ENCODE results near the gene TDO2. TPM values are rescaled to one million over a fixed set of nuclear protein-coding genes. Genes with fewer than 3 reads are reported as not detected.
A peak's percentile ranks its signal among the peaks of the same experiment; 100 is the strongest.

Gene TDO2
- polyA plus RNA-seq, 1 donor (not counting 4 experiments of a cell fraction or from before 2014, with no cell fraction given), result not detected

DNA sequence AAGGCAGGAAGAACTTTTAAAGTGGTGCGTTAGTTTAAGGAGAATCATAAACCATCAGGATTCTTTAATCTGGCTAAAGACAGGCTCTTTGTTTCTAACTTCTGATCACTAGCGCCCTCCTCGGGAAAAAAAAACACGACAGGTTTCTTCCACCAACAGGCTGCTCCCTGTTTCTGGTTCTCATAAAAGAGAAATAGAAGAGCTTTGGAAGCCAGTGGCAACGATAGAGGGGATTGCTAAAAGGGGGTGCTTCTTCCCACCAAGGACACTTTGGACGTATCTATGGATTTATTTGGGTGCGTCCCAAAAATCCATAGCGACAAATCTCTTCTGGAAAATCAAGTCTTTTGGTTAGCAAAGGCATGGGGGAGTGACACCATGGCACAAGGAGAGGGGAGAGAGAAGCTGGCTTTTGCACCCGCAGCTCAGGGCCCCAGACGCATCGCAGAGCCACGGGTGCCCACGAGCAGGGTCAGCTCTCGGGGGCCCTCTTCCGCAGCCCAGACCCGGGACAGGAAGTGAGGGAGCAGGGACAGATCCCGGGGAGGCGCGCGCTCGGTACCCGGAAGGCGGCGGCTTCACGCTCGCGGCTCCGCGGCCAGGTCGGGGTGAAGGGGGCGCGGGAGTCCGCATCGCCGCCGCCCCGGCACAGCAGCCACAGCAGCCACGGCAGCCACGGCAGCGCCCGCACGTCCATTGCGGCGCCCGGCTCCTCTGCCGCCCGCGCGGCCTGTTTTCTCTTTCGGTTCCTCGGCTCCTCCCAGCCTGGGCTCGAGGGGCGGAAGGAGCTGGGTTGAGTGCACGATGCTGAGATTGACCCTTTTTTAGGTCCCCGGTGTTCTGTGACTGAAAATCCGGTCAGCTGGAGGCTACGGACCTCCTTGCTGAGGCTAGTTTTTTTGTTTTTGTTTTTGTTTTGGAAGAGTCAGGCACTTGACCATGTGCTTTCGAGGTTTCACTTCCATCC, 49.9 kb downstream of the TDO2 start, which contains the start of gene CTSO:
TSS of gene CTSO (minus strand) at position 716 of the 967 bp plus-strand sequence. CDS start at position 697, 19 bp downstream.
- TF ChIP-seq EZH2 (IDR thresholded peaks at IDR 0.05; ENCODE audit: low read length), result no peak
- TF ChIP-seq, protein P1, sequence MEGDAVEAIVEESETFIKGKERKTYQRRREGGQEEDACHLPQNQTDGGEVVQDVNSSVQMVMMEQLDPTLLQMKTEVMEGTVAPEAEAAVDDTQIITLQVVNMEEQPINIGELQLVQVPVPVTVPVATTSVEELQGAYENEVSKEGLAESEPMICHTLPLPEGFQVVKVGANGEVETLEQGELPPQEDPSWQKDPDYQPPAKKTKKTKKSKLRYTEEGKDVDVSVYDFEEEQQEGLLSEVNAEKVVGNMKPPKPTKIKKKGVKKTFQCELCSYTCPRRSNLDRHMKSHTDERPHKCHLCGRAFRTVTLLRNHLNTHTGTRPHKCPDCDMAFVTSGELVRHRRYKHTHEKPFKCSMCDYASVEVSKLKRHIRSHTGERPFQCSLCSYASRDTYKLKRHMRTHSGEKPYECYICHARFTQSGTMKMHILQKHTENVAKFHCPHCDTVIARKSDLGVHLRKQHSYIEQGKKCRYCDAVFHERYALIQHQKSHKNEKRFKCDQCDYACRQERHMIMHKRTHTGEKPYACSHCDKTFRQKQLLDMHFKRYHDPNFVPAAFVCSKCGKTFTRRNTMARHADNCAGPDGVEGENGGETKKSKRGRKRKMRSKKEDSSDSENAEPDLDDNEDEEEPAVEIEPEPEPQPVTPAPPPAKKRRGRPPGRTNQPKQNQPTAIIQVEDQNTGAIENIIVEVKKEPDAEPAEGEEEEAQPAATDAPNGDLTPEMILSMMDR (optimal IDR thresholded peaks at IDR 0.05 in 1 of 3, IDR thresholded peaks at IDR 0.05 in 1 of 3, conservative IDR thresholded peaks at IDR 0.05 in 1 of 3; ENCODE audit: extremely low read depth in 1 of 3, insufficient read depth in 2 of 3, low read length in 3 of 3), result peak; percentile 29 to 54 (median 51)
- DNase-seq (ENCODE audit: low read depth, low spot score) (no peak), FAIRE-seq (peak; percentile 26)
- Histone ChIP-seq H3K4me1 (ENCODE audit: control insufficient read depth, extremely low read depth, insufficient read depth, low read length) (peaks cover 5% of the 10 kb centered on the region), H3K4me3 (ENCODE audit: control insufficient read depth in 2 of 3, extremely low read depth in 1 of 3, insufficient read depth in 2 of 3, low read depth in 1 of 3, low read length in 3 of 3) (peak within 1 kb of the TSS; percentile 60 to 85 (median 69)), H3K27ac (ENCODE audit: control insufficient read depth, insufficient read depth, low read length) (peak within 1 kb of the TSS; percentile 75), H2AFZ (ENCODE audit: control insufficient read depth, low read length) (peak within 1 kb of the TSS; percentile 85), H3K4me2 (ENCODE audit: control insufficient read depth, extremely low read depth, insufficient read depth, low read depth, low read length) (peak within 1 kb of the TSS; percentile 85), H3K79me2 (ENCODE audit: control insufficient read depth, insufficient read depth, low read length) (no peaks in the 10 kb centered on the region), H3K36me3 (ENCODE audit: control insufficient read depth in 2 of 2, extremely low read depth in 1 of 2, insufficient read depth in 2 of 2, low read length in 2 of 2) (no peaks in the 10 kb centered on the region), H3K9ac (ENCODE audit: control insufficient read depth, extremely low read depth, insufficient read depth, low read length) (peak within 1 kb of the TSS; percentile 72), H3K9me1 (ENCODE audit: control insufficient read depth, extremely low read depth, insufficient read depth, low read length) (no peaks in the 10 kb centered on the region), H3K9me3 (ENCODE audit: control insufficient read depth, low read depth, low read length) (no peaks in the 10 kb centered on the region), H3K27me3 (ENCODE audit: control insufficient read depth, extremely low read depth, insufficient read depth, low read length) (no peaks in the 10 kb centered on the region), H4K20me1 (ENCODE audit: control insufficient read depth, extremely low read depth, insufficient read depth, low read length) (no peaks in the 10 kb centered on the region)
- dilution Hi-C loops (cut with MboI; ENCODE audit: extremely low pct_ligation_motif_present, low sequenced_read_pairs), result no loop called here

DNA sequence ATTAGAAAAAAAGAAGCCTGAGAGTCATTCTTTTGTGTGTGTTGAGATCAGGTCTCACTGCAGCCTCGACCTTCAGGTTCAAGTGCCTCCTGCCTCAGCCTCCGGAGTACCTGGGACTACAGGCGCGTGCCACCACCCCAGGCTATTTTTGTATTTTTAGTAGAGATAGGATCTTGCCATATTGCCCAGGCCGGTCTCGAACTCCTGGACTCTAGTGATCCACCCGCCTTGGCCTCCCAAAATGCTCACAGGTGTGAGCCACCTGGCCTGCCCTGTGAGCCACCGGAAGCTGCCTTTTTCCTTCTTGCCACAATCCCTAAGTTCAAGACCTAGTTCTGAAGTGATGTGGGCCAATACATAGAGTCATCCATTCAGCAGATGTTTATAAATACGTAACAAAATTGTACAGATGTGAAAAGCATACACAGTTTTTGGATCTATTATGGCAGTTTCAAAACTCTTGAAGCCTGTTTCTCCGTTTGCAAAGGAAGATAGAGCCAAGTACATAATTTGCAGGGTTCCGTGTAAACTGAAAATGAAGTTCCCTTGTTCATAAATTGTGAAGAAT, 50.7 kb downstream of the TDO2 start:
- H3K9ac ChIP-seq (ENCODE audit: control insufficient read depth, extremely low read depth, insufficient read depth, low read length), result peak overlapping the region; percentile 72
- TF ChIP-seq EZH2 (IDR thresholded peaks at IDR 0.05; ENCODE audit: low read length), result no peak
- TF ChIP-seq, protein P1 (optimal IDR thresholded peaks at IDR 0.05 in 1 of 3, IDR thresholded peaks at IDR 0.05 in 1 of 3, conservative IDR thresholded peaks at IDR 0.05 in 1 of 3; ENCODE audit: extremely low read depth in 1 of 3, insufficient read depth in 2 of 3, low read length in 3 of 3), result no peak
- H3K4me2 ChIP-seq (ENCODE audit: control insufficient read depth, extremely low read depth, insufficient read depth, low read depth, low read length), result peak overlapping the region; percentile 85
- H4K20me1 ChIP-seq (ENCODE audit: control insufficient read depth, extremely low read depth, insufficient read depth, low read length), result no peaks in the 10 kb centered on the region
- no peaks in the 10 kb centered on the region for H3K27me3 ChIP-seq (ENCODE audit: control insufficient read depth, extremely low read depth, insufficient read depth, low read length)
- FAIRE-seq, result no peak
- peaks cover 5% of the 10 kb centered on the region for H3K4me1 ChIP-seq (ENCODE audit: control insufficient read depth, extremely low read depth, insufficient read depth, low read length)
- DNase-seq (ENCODE audit: low read depth, low spot score), result no peak
- H3K79me2 ChIP-seq (ENCODE audit: control insufficient read depth, insufficient read depth, low read length), result no peaks in the 10 kb centered on the region
- H3K4me3 ChIP-seq (ENCODE audit: control insufficient read depth in 2 of 3, extremely low read depth in 1 of 3, insufficient read depth in 2 of 3, low read depth in 1 of 3, low read length in 3 of 3), result peak overlapping the region; percentile 60 to 85 (median 69)
- no peaks in the 10 kb centered on the region for H3K9me1 ChIP-seq (ENCODE audit: control insufficient read depth, extremely low read depth, insufficient read depth, low read length)
- peak overlapping the region; percentile 75 for H3K27ac ChIP-seq (ENCODE audit: control insufficient read depth, insufficient read depth, low read length)
- no peaks in the 10 kb centered on the region for H3K9me3 ChIP-seq (ENCODE audit: control insufficient read depth, low read depth, low read length)
- peak overlapping the region; percentile 84 for H2AFZ ChIP-seq (ENCODE audit: control insufficient read depth, low read length)
- no peaks in the 10 kb centered on the region for H3K36me3 ChIP-seq (ENCODE audit: control insufficient read depth in 2 of 2, extremely low read depth in 1 of 2, insufficient read depth in 2 of 2, low read length in 2 of 2)
- dilution Hi-C loops (cut with MboI; ENCODE audit: extremely low pct_ligation_motif_present, low sequenced_read_pairs), result no loop called here

All from keratinocyte (primary cell).